ENCODE results near the gene LRFN3.
A peak's percentile ranks its signal among the peaks of the same experiment; 100 is the strongest.
"Not testable (repeated sequence)": the region's sequence is repeated elsewhere in the genome, so short reads cannot be mapped to it uniquely, and the experiment has no call there.

LRFN3 gene

DNA sequence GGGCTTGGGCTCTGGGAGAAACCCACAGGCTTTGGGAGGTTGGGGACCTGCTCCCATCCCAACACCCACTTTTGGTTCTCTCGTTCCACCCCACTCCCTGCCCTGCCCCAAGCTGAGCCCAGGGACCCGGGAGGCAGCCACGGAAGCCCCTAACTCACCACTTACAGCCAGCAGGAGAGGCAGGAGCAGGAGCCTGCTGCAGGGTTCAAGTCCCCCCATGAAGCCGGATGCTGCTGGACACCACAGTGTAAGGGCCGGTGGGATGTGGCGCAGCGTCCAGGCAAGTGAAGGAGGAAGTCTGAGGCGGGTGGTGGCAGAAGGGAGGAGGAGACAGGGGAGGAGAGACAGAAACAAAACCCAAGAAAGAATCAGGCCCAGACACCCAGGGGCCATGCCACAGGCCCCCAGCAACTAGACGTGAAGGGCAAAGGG, 28.1 kb upstream of the LRFN3 start, which contains the start of gene TYROBP:
Gene TYROBP, minus strand, starts transcription at position 286 of the 432 bp plus-strand sequence. Its CDS starts 67 bp downstream, at position 219.
- H3K4me2 ChIP-seq (ENCODE audit: insufficient read depth, low read length), result 0 out of 2 replicates have a peak within 1 kb of the TSS, but pooled peaks have one; percentile 15
- H3K79me2 ChIP-seq (ENCODE audit: insufficient read depth, low read length), result no peaks in the 10 kb centered on the region
- H3K36me3 ChIP-seq (ENCODE audit: insufficient read depth, low read length), result no peaks in the 10 kb centered on the region
- no peaks in the 10 kb centered on the region for H3K9me3 ChIP-seq (ENCODE audit: insufficient read depth, low read length, severe bottlenecking)
- no peak within 1 kb of the TSS for H2AFZ ChIP-seq (ENCODE audit: low read depth, low read length)
- TF ChIP-seq, protein P1, sequence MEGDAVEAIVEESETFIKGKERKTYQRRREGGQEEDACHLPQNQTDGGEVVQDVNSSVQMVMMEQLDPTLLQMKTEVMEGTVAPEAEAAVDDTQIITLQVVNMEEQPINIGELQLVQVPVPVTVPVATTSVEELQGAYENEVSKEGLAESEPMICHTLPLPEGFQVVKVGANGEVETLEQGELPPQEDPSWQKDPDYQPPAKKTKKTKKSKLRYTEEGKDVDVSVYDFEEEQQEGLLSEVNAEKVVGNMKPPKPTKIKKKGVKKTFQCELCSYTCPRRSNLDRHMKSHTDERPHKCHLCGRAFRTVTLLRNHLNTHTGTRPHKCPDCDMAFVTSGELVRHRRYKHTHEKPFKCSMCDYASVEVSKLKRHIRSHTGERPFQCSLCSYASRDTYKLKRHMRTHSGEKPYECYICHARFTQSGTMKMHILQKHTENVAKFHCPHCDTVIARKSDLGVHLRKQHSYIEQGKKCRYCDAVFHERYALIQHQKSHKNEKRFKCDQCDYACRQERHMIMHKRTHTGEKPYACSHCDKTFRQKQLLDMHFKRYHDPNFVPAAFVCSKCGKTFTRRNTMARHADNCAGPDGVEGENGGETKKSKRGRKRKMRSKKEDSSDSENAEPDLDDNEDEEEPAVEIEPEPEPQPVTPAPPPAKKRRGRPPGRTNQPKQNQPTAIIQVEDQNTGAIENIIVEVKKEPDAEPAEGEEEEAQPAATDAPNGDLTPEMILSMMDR (IDR thresholded peaks at IDR 0.05; ENCODE audit: borderline replicate concordance, extremely low read depth, low read length, poor library complexity, severe bottlenecking), result no peak
- no peak for TF ChIP-seq EZH2 (IDR thresholded peaks at IDR 0.05; ENCODE audit: borderline replicate concordance, low read depth, low read length, severe bottlenecking)
- no peak for ATAC-seq (ENCODE audit: insufficient read depth, low read depth)
- H3K4me1 ChIP-seq (ENCODE audit: insufficient read depth, low read length), result peaks cover 23% of the 10 kb centered on the region
- H3K27me3 ChIP-seq (ENCODE audit: insufficient read depth, low read length, poor library complexity), result no peaks in the 10 kb centered on the region
- no peak within 1 kb of the TSS for H3K27ac ChIP-seq (ENCODE audit: low read length)
- DNase-seq, result no peak
- H3K4me3 ChIP-seq (ENCODE audit: low read depth in 1 of 2, low read length in 2 of 2), result no peak within 1 kb of the TSS
- H3K9ac ChIP-seq (ENCODE audit: low read depth, low read length), result no peak within 1 kb of the TSS
- H4K20me1 ChIP-seq (ENCODE audit: insufficient read depth, low read length), result no peaks in the 10 kb centered on the region

DNA sequence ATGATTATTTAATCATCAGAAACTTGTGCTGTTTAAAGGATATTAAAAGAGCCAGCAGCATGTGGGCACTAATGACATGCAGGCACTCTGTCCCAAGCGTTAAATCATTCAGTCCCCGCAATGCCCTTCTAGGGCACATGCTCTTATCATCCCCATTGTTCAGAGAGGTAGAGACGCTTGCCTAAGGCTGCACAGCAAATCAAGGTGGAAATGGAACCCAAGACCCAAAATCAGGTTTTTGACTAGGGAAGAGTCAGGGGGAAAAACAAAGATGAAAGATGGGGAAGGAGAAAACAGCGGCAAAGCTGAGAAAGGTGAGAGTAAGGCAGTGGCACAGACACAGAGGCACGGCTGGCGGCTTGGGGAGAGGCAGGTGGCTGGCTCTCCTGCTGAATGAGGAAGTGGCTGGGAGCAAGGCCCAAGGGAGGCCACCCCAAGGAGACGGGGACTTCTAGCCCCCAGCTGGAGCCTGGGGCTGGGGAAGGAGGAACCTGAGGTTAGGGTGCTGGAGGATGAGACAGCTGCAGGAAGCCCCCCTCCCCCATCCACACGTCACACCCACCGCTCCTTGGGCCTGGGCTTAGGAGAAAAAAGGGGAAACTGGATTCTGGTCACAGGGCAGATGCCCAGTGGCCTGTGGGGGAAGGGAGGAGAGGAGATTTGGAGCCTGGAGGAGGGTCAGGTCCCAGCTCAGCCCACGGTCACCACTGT, 27.0 kb upstream of the LRFN3 start:
- Histone ChIP-seq H3K4me2 (ENCODE audit: insufficient read depth, low read length) (0 out of 2 replicates have a peak overlapping the region, but pooled peaks have one; percentile 15), H3K27ac (ENCODE audit: low read length) (no peak overlapping the region), H3K4me3 (ENCODE audit: low read depth in 1 of 2, low read length in 2 of 2) (no peak overlapping the region), H4K20me1 (ENCODE audit: insufficient read depth, low read length) (no peaks in the 10 kb centered on the region), H2AFZ (ENCODE audit: low read depth, low read length) (no peak overlapping the region), H3K9me3 (ENCODE audit: insufficient read depth, low read length, severe bottlenecking) (no peaks in the 10 kb centered on the region), H3K4me1 (ENCODE audit: insufficient read depth, low read length) (peaks cover 12% of the 10 kb centered on the region), H3K79me2 (ENCODE audit: insufficient read depth, low read length) (no peaks in the 10 kb centered on the region), H3K27me3 (ENCODE audit: insufficient read depth, low read length, poor library complexity) (no peaks in the 10 kb centered on the region), H3K36me3 (ENCODE audit: insufficient read depth, low read length) (no peaks in the 10 kb centered on the region), H3K9ac (ENCODE audit: low read depth, low read length) (no peak overlapping the region)
- TF ChIP-seq, protein P1 (IDR thresholded peaks at IDR 0.05; ENCODE audit: borderline replicate concordance, extremely low read depth, low read length, poor library complexity, severe bottlenecking), result no peak
- no peak for TF ChIP-seq EZH2 (IDR thresholded peaks at IDR 0.05; ENCODE audit: borderline replicate concordance, low read depth, low read length, severe bottlenecking)
- ATAC-seq (ENCODE audit: insufficient read depth, low read depth), result peak; percentile 95
- peak; percentile 73 for DNase-seq

DNA sequence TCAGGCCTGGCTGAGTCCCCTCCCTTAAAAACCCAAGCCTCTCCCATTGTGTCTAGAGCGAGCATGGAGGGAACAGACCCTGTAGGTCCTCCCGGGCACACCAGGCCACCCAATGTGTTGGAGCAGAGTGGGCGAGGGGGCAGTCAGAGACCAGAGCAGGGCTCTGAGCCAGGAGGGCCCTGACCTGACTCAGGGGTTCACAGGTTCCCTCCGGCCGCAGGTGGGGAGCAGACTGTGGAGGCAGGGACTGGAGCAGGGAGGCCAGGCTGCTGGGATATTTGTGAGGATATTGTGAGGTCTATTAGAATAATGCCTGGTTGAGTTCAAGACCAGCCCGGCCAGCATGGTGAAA, 26.5 kb upstream of the LRFN3 start:
- H3K4me3 ChIP-seq (ENCODE audit: low read depth in 1 of 2, low read length in 2 of 2), result no peak overlapping the region

DNA sequence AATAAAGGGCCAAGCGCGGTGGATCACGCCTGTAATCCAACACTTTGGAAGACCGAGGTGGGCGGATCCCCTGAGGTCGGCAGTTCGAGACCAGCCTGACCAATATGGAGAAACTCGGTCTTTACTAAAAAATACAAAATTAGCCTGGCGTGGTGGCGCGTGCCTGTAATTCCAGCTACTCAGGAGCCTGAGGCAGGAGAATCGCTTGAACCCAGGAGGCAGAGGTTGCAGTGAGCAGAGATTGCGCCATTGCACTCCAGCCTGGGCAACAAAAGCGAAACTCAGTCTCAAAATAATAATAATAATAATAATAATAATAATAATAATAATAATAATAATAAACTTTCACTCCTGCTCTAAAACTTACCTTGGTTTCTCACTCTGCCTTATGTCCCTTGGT, 25.8 kb upstream of the LRFN3 start:
- not testable (repeated sequence) for H2AFZ ChIP-seq (ENCODE audit: low read depth, low read length); H3K36me3 ChIP-seq (ENCODE audit: insufficient read depth, low read length); H3K27me3 ChIP-seq (ENCODE audit: insufficient read depth, low read length, poor library complexity); H3K9ac ChIP-seq (ENCODE audit: low read depth, low read length); H3K79me2 ChIP-seq (ENCODE audit: insufficient read depth, low read length); H3K4me2 ChIP-seq (ENCODE audit: insufficient read depth, low read length); H3K27ac ChIP-seq (ENCODE audit: low read length); H3K9me3 ChIP-seq (ENCODE audit: insufficient read depth, low read length, severe bottlenecking); H3K4me3 ChIP-seq (ENCODE audit: low read depth in 1 of 2, low read length in 2 of 2); ATAC-seq (ENCODE audit: insufficient read depth, low read depth); DNase-seq; H4K20me1 ChIP-seq (ENCODE audit: insufficient read depth, low read length)
- H3K4me1 ChIP-seq (ENCODE audit: insufficient read depth, low read length), result peaks cover 10% of the 10 kb centered on the region

More for the DNA sequence above, 26.5 kb upstream of the LRFN3 start:
- ATAC-seq (ENCODE audit: insufficient read depth, low read depth) (no peak; the same call in 2 of the 3 replicates), DNase-seq (no peak)
- Histone ChIP-seq H3K36me3 (ENCODE audit: insufficient read depth, low read length) (no peaks in the 10 kb centered on the region), H3K79me2 (ENCODE audit: insufficient read depth, low read length) (no peaks in the 10 kb centered on the region), H3K9me3 (ENCODE audit: insufficient read depth, low read length, severe bottlenecking) (no peaks in the 10 kb centered on the region), H2AFZ (ENCODE audit: low read depth, low read length) (no peak overlapping the region), H4K20me1 (ENCODE audit: insufficient read depth, low read length) (no peaks in the 10 kb centered on the region), H3K27ac (ENCODE audit: low read length) (no peak overlapping the region), H3K4me1 (ENCODE audit: insufficient read depth, low read length) (peaks cover 10% of the 10 kb centered on the region), H3K9ac (ENCODE audit: low read depth, low read length) (no peak overlapping the region), H3K27me3 (ENCODE audit: insufficient read depth, low read length, poor library complexity) (no peaks in the 10 kb centered on the region), H3K4me2 (ENCODE audit: insufficient read depth, low read length) (no peak overlapping the region)
- no peak for TF ChIP-seq EZH2 (IDR thresholded peaks at IDR 0.05; ENCODE audit: borderline replicate concordance, low read depth, low read length, severe bottlenecking)
- TF ChIP-seq, protein P1 (IDR thresholded peaks at IDR 0.05; ENCODE audit: borderline replicate concordance, extremely low read depth, low read length, poor library complexity, severe bottlenecking), result no peak

All from DND-41 (cell line).